ENCODE data around the gene CREB3L2. TPM values are rescaled to one million over a fixed set of nuclear protein-coding genes. Genes with fewer than 3 reads are reported as not detected.
"Not testable (repeated sequence)": the region's sequence is repeated elsewhere in the genome, so short reads cannot be mapped to it uniquely, and the experiment has no call there.

The CREB3L2 gene
- total RNA-seq, 1 donor from 2014 or later = 28.9 TPM

- peaks cover 96% of the 10 kb centered on the region for H3K4me1 ChIP-seq
- no peak for DNase-seq
Observed at GRCh38 chr7:137985253-137985896, 16.5 kb downstream of the CREB3L2 start.

GRCh38 chr7:137984181-137985041, 17.5 kb downstream of the CREB3L2 start:
- no peaks in the 10 kb centered on the region for H3K27me3 ChIP-seq (ENCODE audit: low read depth)
- TF ChIP-seq CTCF (IDR thresholded peaks at IDR 0.05; ENCODE audit: borderline replicate concordance) = no peak
- intact Hi-C loops (cut with micrococcal nuclease) = no loop called here
- DNase-seq = no peak
- no peak overlapping the region for H3K4me3 ChIP-seq
- no peaks in the 10 kb centered on the region for H3K36me3 ChIP-seq
- H3K4me1 ChIP-seq = peaks cover 90% of the 10 kb centered on the region
- H3K9me3 ChIP-seq (replicated peaks) = no peaks in the 10 kb centered on the region
- H3K27ac ChIP-seq (replicated peaks) = peak overlapping the region; percentile 86

More at GRCh38 chr7:137985253-137985896, 16.5 kb downstream of the CREB3L2 start:
- H3K27ac ChIP-seq (replicated peaks) = peak overlapping the region; percentile 86
- no peak for TF ChIP-seq CTCF (IDR thresholded peaks at IDR 0.05; ENCODE audit: borderline replicate concordance)
- no peaks in the 10 kb centered on the region for H3K27me3 ChIP-seq (ENCODE audit: low read depth)
- intact Hi-C loops (cut with micrococcal nuclease) = no loop called here
- no peak overlapping the region for H3K4me3 ChIP-seq
- H3K36me3 ChIP-seq = no peaks in the 10 kb centered on the region
- no peaks in the 10 kb centered on the region for H3K9me3 ChIP-seq (replicated peaks)

- Histone ChIP-seq H3K27me3 (ENCODE audit: low read depth) (no peaks in the 10 kb centered on the region), H3K36me3 (no peaks in the 10 kb centered on the region), H3K4me1 (peaks cover 89% of the 10 kb centered on the region), H3K9me3 (replicated peaks) (no peaks in the 10 kb centered on the region), H3K27ac (replicated peaks) (peak overlapping the region; percentile 86), H3K4me3 (no peak overlapping the region)
- intact Hi-C loops (cut with micrococcal nuclease) = no loop called here
- TF ChIP-seq CTCF (IDR thresholded peaks at IDR 0.05; ENCODE audit: borderline replicate concordance) = no peak
- no peak for DNase-seq
Observed at GRCh38 chr7:137983323-137984008, 18.4 kb downstream of the CREB3L2 start.

- Histone ChIP-seq H3K27ac (replicated peaks) (peak overlapping the region; percentile 86), H3K4me1 (peaks cover 89% of the 10 kb centered on the region)
- H3K4me3 ChIP-seq; H3K36me3 ChIP-seq; DNase-seq; H3K27me3 ChIP-seq (ENCODE audit: low read depth); intact Hi-C loops (cut with micrococcal nuclease); H3K9me3 ChIP-seq (replicated peaks): not testable (repeated sequence)
Observed at GRCh38 chr7:137982394-137982793, 19.5 kb downstream of the CREB3L2 start.

- Histone ChIP-seq H3K4me1 (peaks cover 89% of the 10 kb centered on the region), H3K4me3 (no peak overlapping the region), H3K27ac (replicated peaks) (peak overlapping the region; percentile 86), H3K9me3 (replicated peaks) (no peaks in the 10 kb centered on the region), H3K36me3 (no peaks in the 10 kb centered on the region), H3K27me3 (ENCODE audit: low read depth) (no peaks in the 10 kb centered on the region)
- intact Hi-C loops (cut with micrococcal nuclease) = no loop called here
- no peak for TF ChIP-seq CTCF (IDR thresholded peaks at IDR 0.05; ENCODE audit: borderline replicate concordance)
- DNase-seq = no peak
Observed at GRCh38 chr7:137981668-137982067, 20.2 kb downstream of the CREB3L2 start.

Measured in left ventricle myocardium inferior (tissue), 1 donor.